ENCODE measurements around the gene NCKAP5.

- TF ChIP-seq CTCF (IDR thresholded peaks at IDR 0.05; ENCODE audit: insufficient read depth, low read length) (no peak), POLR2AphosphoS5 (IDR thresholded peaks at IDR 0.05; ENCODE audit: low read depth) (no peak), GABPA (IDR thresholded peaks at IDR 0.05; ENCODE audit: low read depth) (no peak), REST (IDR thresholded peaks at IDR 0.05; ENCODE audit: insufficient replicate concordance, low read depth) (no peak), SPI1 (IDR thresholded peaks at IDR 0.05; ENCODE audit: borderline replicate concordance, low read depth) (no peak)
Measured at GRCh38 chr2:132719480-132719879, 848.8 kb downstream of the NCKAP5 start.

All from HL-60 (cell line).